GM12864 (cell line): ENCODE results near the gene CPXM2.

Source experiments
- DNase-seq: peaks from one replicate; pipeline ENCODE4 v3.0.0-alpha.2; 2011; ENCODE audit warnings: low read depth
- H3K4me3 ChIP-seq: 2 replicates; pipeline ENCODE4 v1.5.1; 2011; ENCODE audit warnings: mild to moderate bottlenecking, low read depth, low read length, control low read depth
- CTCF ChIP-seq: IDR thresholded peaks from 2 replicates; pipeline ENCODE4 v1.5.1; 2011; ENCODE audit warnings: low read depth, mild to moderate bottlenecking, moderate library complexity, low read length, control low read depth, inconsistent platforms; ENCODE audit errors: missing control alignments

Gene CPXM2

GRCh38 chr10:123837756-123838155 is 53.9 kb downstream of the CPXM2 start:
- TF ChIP-seq CTCF: no peak
- no peak overlapping the region for H3K4me3 ChIP-seq
- DNase-seq: no peak

GRCh38 chr10:123836418-123837145 is 55.0 kb downstream of the CPXM2 start:
- DNase-seq: no peak
- no peak overlapping the region for H3K4me3 ChIP-seq
- TF ChIP-seq CTCF: no peak

GRCh38 chr10:123835575-123835974 is 56.0 kb downstream of the CPXM2 start:
- no peak for TF ChIP-seq CTCF
- no peak for DNase-seq
- H3K4me3 ChIP-seq: no peak overlapping the region

- TF ChIP-seq CTCF: no peak
- DNase-seq: no peak
- no peak overlapping the region for H3K4me3 ChIP-seq
Measured at GRCh38 chr10:123833170-123833850, 58.3 kb downstream of the CPXM2 start.

GRCh38 chr10:123831259-123831658 is 60.3 kb downstream of the CPXM2 start:
- DNase-seq: no peak
- TF ChIP-seq CTCF: no peak
- no peak overlapping the region for H3K4me3 ChIP-seq

- H3K4me3 ChIP-seq: no peak overlapping the region
- no peak for TF ChIP-seq CTCF
- DNase-seq: no peak
Measured at GRCh38 chr10:123821136-123821535, 70.5 kb downstream of the CPXM2 start.
